NCI-H69 (cell line): ENCODE measurements around the gene METTL25B.

ENCODE experiments used
- DNase-seq: peaks from one replicate; lab custom pipeline; 2025; lab: John Stamatoyannopoulos, UW

The METTL25B gene

GRCh38 chr1:156700736-156701531 lies 27.3 kb upstream of the METTL25B start:
- no peak for DNase-seq

DNA sequence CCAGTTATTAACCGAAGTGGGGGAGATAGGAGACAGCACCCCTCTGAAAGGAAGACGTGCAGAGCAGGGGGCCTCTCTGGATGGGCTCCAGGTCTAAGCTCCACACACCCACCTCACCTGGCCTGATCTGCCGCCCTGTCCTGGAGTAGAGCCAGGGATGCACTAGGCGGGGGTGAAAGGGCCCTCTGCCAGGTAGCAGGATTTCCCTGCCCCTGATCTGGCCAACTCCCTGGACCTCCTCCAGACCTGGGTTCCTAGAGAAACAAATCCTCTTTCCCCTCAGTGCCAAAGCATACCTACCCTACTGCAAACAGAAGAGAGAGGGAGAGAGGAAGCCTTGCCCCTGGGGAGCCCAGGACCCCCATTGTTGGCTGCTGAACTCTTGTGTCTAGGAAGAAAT lies 24.9 kb upstream of the METTL25B start:
- DNase-seq: peak; percentile 52

GRCh38 chr1:156703741-156704140 lies 24.5 kb upstream of the METTL25B start:
- peak; percentile 85 for DNase-seq

DNA sequence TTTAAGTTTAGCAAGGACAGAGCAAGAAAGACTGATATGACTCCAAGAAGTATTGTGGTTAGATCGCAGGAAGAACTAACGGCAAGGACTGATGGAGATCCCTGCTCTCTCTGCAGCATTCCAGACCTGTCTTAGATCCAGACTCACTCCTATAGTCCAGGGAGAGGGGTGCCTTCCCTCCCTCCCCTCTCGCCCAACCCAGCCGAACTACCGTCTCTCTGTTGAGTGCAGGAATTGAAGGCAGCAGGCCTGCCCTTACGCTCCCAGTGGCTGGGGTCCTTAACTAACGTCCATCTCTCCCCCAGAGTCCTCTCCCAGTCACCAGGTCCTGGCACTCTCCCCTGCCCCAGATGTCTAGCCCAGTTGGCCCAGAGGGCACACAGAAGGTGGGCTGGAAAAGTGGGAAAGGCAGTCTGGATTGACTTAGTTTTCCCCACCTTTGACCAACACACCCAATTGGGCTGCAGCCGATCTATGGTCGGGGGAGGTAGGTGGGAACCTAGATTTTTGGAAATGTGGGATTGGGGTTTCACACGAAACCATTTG lies 24.0 kb upstream of the METTL25B start:
- DNase-seq: no peak

- peak; percentile 54 for DNase-seq
Observed at GRCh38 chr1:156704930-156705320, 23.3 kb upstream of the METTL25B start.

DNA sequence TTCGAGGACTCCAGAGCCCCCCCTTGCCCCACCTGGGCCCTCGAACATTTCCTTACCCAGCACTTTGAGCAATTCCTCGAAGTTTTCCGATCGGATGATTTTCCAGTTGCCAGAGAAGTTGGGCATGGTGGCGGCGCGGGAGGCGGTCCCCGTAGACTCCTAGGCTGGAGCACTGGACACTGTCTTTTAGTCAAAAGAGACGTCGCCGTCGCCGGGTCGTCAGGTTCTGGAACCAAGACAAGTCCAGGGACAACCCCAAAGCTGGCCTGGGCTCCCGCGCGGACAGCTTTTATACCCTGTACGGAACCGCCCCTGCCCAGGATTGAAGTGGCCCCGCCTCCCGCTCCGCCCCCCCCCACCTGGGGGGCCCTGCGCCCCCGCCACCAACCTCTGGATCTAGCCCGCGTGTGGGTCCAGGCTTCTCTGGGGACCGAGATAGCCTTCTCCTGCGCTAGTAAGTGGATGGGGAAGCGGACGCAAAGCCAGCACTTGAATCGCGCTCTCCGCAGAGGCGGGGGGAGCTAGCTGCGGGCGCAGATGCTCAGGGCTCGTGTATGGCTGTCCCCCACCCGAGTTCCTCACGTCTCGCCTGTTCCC lies 22.9 kb upstream of the METTL25B start, which contains the start of gene CRABP2:
Gene CRABP2, minus strand, starts transcription at position 263 of the 597 bp plus-strand sequence. Its CDS starts 137 bp downstream, at position 126.
- DNase-seq: peak; percentile 70

- DNase-seq: peak; percentile 78
Observed at GRCh38 chr1:156705918-156706656, 22.2 kb upstream of the METTL25B start.

DNA sequence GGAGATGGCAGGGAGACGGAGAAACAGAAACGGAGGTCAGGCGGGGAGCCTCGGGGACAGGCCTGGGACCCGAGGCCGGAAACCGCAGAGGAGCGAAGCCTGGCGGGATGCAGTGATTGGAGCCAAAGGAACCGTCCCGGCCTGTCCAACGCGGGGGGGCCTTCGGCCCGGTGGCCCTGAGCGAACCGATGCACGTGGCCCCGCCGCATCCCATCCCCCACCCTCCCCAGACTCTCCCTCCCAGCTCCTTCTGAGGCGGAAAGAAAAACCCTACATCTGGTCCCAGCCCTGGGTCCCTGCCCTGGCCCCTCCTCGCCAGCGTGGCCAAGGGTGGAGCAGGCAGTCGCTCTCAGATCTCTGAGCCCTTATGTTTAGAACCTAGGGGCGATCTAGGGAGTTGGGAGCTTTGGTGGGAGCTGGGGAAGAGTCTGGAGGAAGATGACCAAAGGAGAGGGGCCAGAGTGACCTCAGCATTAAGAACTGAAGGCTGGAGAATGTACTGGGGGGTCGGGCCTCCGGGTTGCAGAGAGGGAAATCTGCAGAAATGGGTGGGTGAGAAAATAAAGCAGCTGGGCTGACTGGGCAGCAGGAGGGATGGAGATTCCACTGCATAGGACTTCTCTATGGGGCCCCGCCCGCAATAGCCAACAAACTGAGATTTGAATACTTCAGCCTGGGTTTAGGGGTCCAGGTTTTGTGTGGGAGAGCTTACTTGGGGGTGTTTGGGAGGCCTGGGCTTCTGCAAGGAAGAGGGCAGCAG lies 21.4 kb upstream of the METTL25B start:
- peak; percentile 32 for DNase-seq

DNA sequence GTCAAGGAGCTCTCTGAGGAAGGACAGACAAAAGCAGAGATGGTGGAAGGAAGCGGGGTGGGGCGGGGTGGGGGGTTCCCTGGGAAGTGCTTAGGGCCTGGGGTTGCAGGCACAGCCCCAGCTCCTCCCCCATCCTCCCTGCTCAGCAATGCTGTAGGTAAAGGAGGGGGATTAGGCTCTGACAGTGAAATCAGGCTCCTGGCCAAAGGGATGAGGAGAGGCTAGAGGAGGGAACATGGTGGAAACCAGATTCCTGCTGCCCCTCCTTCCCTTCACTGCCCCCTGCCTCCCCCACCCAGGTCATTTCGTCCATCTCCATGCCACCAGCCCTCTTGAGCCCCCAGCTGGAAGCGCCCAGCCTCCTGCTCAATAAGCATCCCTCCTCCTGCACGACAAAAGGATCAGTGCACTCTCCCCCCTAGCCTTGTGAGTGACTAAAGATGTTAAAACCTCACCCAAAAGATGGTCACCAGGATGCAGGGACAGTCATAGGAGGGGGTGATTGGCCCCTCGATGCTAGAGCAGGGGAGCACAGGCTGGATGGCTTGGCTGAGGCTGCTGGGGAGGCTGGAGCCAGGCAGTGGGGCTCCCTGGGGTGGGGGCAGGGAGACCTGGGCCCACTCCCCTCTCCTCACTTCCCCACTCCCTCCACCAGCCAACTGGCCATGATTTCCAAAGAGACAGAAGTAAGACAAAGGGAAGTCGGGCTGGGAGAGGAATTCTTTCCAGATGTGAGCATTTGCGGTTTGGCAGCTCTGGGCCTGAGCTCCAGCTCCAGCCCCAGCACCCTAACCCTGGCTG lies 20.7 kb upstream of the METTL25B start:
- no peak for DNase-seq

DNA sequence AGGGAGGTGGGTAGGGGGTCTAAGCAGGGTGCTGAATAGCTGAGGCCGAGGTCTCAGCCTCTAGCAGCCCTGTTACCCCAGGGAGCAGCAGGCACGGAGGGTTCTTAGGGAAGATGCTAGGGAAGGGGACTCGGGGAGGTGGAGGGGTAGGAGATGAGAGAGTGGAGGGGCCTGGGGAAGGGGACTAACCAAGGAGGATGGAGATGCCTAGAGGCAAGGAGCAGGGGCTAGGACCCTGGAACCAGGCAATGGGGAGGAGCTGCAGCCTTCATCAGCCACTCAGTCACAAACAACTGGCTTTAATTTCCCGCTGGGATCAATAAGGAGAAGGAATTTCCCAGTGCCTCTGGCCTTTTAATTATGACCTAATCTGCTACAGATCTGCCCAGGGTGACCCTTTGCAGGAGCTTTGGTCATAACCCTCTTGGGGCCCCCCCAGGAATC lies 20.0 kb upstream of the METTL25B start:
- DNase-seq: no peak

- no peak for DNase-seq
Observed at GRCh38 chr1:156709031-156709430, 19.2 kb upstream of the METTL25B start.

GRCh38 chr1:156709757-156710489 lies 18.3 kb upstream of the METTL25B start:
- peak; percentile 83 for DNase-seq

DNA sequence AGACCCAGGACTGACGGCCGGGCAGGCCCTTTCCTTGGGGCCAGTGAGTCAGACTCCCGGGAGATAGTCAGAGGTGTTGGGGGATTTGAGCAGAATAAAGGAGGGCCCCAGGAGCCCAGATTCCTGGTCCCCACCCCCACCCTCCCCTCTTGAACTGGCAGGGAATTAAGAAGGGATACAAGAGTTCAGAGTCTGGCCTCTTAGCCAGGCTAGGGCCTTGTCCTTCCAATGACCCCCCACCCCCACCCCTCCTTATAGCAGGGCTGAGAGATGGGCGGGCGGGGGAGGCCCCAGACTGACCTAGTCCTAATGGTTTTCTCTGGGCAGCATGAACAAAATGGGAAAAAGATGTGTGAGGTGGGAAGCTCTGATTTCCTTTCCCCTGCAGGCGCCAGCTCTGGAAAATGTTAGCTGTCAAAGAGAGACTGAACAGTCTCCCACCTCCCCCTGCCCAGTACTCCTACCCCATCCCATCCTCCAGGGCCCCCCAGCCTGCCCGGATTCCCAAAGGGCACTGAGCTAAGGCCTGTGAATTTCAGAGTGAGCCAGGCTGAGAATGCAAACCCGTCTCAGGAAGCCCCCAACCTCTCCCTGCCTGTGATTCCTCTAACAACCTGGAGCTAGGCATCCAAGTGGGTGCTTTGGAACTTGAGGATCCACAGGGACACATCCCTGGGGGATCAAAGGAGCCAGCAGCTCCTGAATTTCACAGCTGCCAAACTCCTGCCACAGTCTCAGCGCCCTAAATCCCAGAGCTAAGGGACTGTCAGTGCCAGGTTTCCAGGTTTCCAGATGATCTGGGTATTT lies 17.1 kb upstream of the METTL25B start:
- no peak for DNase-seq

GRCh38 chr1:156712626-156713025 lies 15.6 kb upstream of the METTL25B start:
- no peak for DNase-seq

GRCh38 chr1:156714830-156715229 lies 13.4 kb upstream of the METTL25B start:
- DNase-seq: no peak

- peak; percentile 54 for DNase-seq
Observed at GRCh38 chr1:156717351-156717750, 10.9 kb upstream of the METTL25B start.

- no peak for DNase-seq
Observed at GRCh38 chr1:156721131-156721530, 7.1 kb upstream of the METTL25B start.

GRCh38 chr1:156721535-156721934 lies 6.7 kb upstream of the METTL25B start:
- DNase-seq: no peak

DNA sequence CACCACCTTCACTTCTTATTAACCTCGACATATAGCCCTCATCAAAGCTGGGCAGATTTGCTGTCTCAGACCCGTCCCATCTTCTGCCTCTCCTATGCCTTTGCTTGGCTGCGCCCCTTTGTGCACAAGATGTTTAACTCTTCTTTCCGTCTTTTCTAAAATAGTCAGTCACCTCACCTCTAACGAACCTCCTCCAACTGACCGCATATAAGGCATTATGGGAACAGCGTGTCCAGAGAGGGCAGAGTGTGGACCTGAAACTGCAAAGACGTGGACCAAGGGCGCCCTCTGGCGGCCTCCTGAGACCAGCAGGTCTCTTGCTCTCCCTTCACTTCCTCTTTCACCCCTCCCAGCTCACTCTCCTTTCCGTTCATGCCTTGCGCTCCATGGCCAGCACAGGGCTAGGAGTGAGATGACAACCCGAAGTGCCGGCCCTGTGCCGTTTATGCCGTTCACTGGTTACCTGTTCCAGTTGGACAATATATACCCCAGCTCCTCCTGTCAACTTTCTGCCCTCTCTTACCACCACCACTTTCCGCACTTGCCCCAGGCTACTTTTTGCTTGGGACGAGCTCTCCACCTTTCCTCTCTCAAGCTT lies 2.5 kb upstream of the METTL25B start:
- peak; percentile 91 for DNase-seq
